GM18519 (cell line): ENCODE data around the gene TSPAN33.
"Not testable (repeated sequence)": the region's sequence is repeated elsewhere in the genome, so short reads cannot be mapped to it uniquely, and the experiment has no call there.

Experiments used
- ATAC-seq: cut with Tn5 transposase; IDR thresholded peaks from one replicate; pipeline ENCODE4 v1.9.1; 2021; ENCODE audit warnings: mild to moderate bottlenecking, moderate library complexity; ENCODE audit not compliant: unreplicated experiment, low FRiP score

TSPAN33 gene

GRCh38 chr7:129205126-129205818, 60.8 kb downstream of the TSPAN33 start:
- ATAC-seq, result no peak

GRCh38 chr7:129205987-129206785, 61.7 kb downstream of the TSPAN33 start:
- no peak for ATAC-seq

GRCh38 chr7:129208667-129209066, 64.2 kb downstream of the TSPAN33 start:
- no peak for ATAC-seq

- no peak for ATAC-seq
These were observed 64.8 kb downstream of the TSPAN33 start for GRCh38 chr7:129209067-129209926.

- no peak for ATAC-seq
These were observed 65.9 kb downstream of the TSPAN33 start for GRCh38 chr7:129210256-129210988.

GRCh38 chr7:129210989-129211312, 66.4 kb downstream of the TSPAN33 start:
- no peak for ATAC-seq

GRCh38 chr7:129212126-129212525, 67.6 kb downstream of the TSPAN33 start:
- ATAC-seq, result no peak

GRCh38 chr7:129212596-129212995, 68.1 kb downstream of the TSPAN33 start:
- ATAC-seq, result no peak

- no peak for ATAC-seq
These were observed 69.3 kb downstream of the TSPAN33 start for GRCh38 chr7:129213828-129214227.

GRCh38 chr7:129215691-129216090, 71.2 kb downstream of the TSPAN33 start:
- ATAC-seq, result not testable (repeated sequence)

GRCh38 chr7:129216101-129216715, 71.7 kb downstream of the TSPAN33 start:
- ATAC-seq, result not testable (repeated sequence)

GRCh38 chr7:129216821-129217416, 72.4 kb downstream of the TSPAN33 start:
- not testable (repeated sequence) for ATAC-seq

GRCh38 chr7:129218514-129219062, 74.1 kb downstream of the TSPAN33 start:
- no peak for ATAC-seq

GRCh38 chr7:129219166-129219565, 74.7 kb downstream of the TSPAN33 start:
- ATAC-seq, result not testable (repeated sequence)
